ENCODE measurements around the gene SMAD9.

DNA sequence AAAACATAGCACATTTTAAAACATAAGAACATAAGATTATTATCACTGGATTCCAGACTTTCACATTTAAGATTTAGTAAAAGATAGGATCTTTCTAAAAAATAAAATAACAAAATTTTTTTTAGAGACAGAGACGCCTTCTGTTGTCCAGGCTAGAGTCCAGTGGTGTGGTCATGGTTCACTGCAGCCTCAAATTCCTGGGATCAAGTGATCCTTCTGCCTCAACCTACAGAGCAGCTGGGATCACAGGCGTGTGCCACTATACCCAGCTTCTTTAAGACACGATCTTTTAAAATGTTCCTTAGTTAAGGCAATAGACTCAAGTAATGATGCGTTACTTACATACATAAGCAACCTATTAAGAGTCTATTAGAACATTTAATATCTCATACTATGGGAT is 46.4 kb upstream of the SMAD9 start:
- TF ChIP-seq, protein P1, sequence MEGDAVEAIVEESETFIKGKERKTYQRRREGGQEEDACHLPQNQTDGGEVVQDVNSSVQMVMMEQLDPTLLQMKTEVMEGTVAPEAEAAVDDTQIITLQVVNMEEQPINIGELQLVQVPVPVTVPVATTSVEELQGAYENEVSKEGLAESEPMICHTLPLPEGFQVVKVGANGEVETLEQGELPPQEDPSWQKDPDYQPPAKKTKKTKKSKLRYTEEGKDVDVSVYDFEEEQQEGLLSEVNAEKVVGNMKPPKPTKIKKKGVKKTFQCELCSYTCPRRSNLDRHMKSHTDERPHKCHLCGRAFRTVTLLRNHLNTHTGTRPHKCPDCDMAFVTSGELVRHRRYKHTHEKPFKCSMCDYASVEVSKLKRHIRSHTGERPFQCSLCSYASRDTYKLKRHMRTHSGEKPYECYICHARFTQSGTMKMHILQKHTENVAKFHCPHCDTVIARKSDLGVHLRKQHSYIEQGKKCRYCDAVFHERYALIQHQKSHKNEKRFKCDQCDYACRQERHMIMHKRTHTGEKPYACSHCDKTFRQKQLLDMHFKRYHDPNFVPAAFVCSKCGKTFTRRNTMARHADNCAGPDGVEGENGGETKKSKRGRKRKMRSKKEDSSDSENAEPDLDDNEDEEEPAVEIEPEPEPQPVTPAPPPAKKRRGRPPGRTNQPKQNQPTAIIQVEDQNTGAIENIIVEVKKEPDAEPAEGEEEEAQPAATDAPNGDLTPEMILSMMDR (IDR thresholded peaks at IDR 0.05): no peak
- TF ChIP-seq POLR2A (IDR thresholded peaks at IDR 0.05): no peak

All from esophagus squamous epithelium (tissue), 4 donors.